ENCODE measurements around the gene AMOTL2.

DNA sequence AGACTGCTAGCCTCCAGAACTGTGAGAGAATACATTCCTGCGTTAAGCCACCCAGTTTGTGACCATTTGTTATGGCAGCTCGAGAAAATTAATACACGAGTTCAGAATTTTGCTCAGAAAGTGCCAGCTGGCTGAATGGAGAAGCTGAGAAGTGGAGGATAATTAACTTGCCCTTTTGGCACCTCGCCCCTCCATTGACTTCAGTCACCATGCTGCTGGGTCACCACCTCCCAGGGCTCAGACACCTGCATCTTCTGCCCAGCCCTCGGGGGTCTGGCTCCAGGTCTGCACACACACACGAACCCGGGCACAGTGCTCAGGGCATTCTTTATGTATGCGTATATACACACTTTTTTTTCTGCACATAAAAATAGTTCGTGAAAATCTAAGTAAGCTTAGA is 32.0 kb downstream of the AMOTL2 start:
- TF ChIP-seq YY1 (IDR thresholded peaks at IDR 0.05) (no peak), TAF1 (conservative IDR thresholded peaks at IDR 0.05) (no peak), CTCF (IDR thresholded peaks at IDR 0.05; ENCODE audit: low read depth, low read length, missing input control) (no peak), RAD21 (IDR thresholded peaks at IDR 0.05) (no peak), HNF4A (conservative IDR thresholded peaks at IDR 0.05) (no peak), EGR1 (IDR thresholded peaks at IDR 0.05; ENCODE audit: low read depth in 2 of 2) (no peak), GABPA (IDR thresholded peaks at IDR 0.05 in 1 of 2, conservative IDR thresholded peaks at IDR 0.05 in 1 of 2) (no peak), JUND (IDR thresholded peaks at IDR 0.05) (no peak), SP1 (IDR thresholded peaks at IDR 0.05) (no peak)
- TF ChIP-seq, protein P1, sequence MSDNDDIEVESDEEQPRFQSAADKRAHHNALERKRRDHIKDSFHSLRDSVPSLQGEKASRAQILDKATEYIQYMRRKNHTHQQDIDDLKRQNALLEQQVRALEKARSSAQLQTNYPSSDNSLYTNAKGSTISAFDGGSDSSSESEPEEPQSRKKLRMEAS (IDR thresholded peaks at IDR 0.05), result no peak
- TF ChIP-seq, protein P2, sequence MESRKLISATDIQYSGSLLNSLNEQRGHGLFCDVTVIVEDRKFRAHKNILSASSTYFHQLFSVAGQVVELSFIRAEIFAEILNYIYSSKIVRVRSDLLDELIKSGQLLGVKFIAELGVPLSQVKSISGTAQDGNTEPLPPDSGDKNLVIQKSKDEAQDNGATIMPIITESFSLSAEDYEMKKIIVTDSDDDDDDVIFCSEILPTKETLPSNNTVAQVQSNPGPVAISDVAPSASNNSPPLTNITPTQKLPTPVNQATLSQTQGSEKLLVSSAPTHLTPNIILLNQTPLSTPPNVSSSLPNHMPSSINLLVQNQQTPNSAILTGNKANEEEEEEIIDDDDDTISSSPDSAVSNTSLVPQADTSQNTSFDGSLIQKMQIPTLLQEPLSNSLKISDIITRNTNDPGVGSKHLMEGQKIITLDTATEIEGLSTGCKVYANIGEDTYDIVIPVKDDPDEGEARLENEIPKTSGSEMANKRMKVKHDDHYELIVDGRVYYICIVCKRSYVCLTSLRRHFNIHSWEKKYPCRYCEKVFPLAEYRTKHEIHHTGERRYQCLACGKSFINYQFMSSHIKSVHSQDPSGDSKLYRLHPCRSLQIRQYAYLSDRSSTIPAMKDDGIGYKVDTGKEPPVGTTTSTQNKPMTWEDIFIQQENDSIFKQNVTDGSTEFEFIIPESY (IDR thresholded peaks at IDR 0.05), result no peak
- TF ChIP-seq, protein P3, sequence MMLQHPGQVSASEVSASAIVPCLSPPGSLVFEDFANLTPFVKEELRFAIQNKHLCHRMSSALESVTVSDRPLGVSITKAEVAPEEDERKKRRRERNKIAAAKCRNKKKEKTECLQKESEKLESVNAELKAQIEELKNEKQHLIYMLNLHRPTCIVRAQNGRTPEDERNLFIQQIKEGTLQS (IDR thresholded peaks at IDR 0.05), result no peak
